GM12891 (cell line): ENCODE results near the gene BBS5.

ENCODE experiments used
- POLR2A ChIP-seq: IDR thresholded peaks from 2 replicates; pipeline ENCODE4 v1.6.1; 2011; ENCODE audit warnings: low read depth, low read length, control low read depth
- SPI1 ChIP-seq: IDR thresholded peaks from 2 replicates; pipeline ENCODE4 v1.6.1; 2011; ENCODE audit warnings: low read depth, low read length, control low read depth
- TAF1 ChIP-seq: IDR thresholded peaks from 2 replicates; pipeline ENCODE4 v1.6.1; 2011; ENCODE audit warnings: low read depth, low read length, control low read depth

- TF ChIP-seq SPI1 = no peak
- no peak for TF ChIP-seq TAF1
- no peak for TF ChIP-seq POLR2A
These were observed 14.8 kb upstream of the BBS5 start for GRCh38 chr2:169464466-169464865.
